Measurements from ENCODE around the gene CDCA3.

DNA sequence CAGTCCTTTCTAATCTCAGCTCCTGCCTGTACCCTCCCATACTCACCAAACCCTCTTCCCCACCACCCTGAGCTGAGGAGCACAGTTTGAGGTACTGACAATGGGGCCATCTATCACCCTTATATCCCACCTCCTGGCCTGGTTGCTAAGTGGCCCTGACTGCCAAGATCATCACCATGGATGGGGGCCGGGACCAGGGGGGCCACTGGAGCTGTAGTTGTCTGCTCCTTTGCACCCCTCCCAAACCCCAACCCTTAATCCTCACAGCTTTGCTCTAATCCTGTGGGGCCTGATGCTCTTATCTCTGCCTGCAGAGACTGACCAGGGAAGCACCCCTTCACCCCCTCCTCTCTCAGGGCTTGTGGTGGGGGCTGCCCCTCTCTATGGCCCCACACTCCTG, 10.8 kb downstream of the CDCA3 start:
- TF ChIP-seq, protein P1, sequence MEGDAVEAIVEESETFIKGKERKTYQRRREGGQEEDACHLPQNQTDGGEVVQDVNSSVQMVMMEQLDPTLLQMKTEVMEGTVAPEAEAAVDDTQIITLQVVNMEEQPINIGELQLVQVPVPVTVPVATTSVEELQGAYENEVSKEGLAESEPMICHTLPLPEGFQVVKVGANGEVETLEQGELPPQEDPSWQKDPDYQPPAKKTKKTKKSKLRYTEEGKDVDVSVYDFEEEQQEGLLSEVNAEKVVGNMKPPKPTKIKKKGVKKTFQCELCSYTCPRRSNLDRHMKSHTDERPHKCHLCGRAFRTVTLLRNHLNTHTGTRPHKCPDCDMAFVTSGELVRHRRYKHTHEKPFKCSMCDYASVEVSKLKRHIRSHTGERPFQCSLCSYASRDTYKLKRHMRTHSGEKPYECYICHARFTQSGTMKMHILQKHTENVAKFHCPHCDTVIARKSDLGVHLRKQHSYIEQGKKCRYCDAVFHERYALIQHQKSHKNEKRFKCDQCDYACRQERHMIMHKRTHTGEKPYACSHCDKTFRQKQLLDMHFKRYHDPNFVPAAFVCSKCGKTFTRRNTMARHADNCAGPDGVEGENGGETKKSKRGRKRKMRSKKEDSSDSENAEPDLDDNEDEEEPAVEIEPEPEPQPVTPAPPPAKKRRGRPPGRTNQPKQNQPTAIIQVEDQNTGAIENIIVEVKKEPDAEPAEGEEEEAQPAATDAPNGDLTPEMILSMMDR (IDR thresholded peaks at IDR 0.05; ENCODE audit: insufficient read depth, low read length), result no peak
- TF ChIP-seq, protein P2, sequence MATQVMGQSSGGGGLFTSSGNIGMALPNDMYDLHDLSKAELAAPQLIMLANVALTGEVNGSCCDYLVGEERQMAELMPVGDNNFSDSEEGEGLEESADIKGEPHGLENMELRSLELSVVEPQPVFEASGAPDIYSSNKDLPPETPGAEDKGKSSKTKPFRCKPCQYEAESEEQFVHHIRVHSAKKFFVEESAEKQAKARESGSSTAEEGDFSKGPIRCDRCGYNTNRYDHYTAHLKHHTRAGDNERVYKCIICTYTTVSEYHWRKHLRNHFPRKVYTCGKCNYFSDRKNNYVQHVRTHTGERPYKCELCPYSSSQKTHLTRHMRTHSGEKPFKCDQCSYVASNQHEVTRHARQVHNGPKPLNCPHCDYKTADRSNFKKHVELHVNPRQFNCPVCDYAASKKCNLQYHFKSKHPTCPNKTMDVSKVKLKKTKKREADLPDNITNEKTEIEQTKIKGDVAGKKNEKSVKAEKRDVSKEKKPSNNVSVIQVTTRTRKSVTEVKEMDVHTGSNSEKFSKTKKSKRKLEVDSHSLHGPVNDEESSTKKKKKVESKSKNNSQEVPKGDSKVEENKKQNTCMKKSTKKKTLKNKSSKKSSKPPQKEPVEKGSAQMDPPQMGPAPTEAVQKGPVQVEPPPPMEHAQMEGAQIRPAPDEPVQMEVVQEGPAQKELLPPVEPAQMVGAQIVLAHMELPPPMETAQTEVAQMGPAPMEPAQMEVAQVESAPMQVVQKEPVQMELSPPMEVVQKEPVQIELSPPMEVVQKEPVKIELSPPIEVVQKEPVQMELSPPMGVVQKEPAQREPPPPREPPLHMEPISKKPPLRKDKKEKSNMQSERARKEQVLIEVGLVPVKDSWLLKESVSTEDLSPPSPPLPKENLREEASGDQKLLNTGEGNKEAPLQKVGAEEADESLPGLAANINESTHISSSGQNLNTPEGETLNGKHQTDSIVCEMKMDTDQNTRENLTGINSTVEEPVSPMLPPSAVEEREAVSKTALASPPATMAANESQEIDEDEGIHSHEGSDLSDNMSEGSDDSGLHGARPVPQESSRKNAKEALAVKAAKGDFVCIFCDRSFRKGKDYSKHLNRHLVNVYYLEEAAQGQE (IDR thresholded peaks at IDR 0.05; ENCODE audit: insufficient replicate concordance, low read depth), result no peak
- TF ChIP-seq POLR2AphosphoS5 (IDR thresholded peaks at IDR 0.05; ENCODE audit: low read depth) (no peak), GABPA (IDR thresholded peaks at IDR 0.05; ENCODE audit: low read depth) (no peak), SPI1 (IDR thresholded peaks at IDR 0.05; ENCODE audit: borderline replicate concordance, low read depth) (no peak)

Data from HL-60 (cell line).